Choroid plexus epithelial cell (primary cell): Measurements from ENCODE around the gene EFR3B.
A peak's percentile ranks its signal among the peaks of the same experiment; 100 is the strongest.

Experiments used
- DNase-seq: peaks from one replicate; pipeline ENCODE4 v3.0.0-alpha.2; 2010; ENCODE audit warnings: low read depth
- H3K4me3 ChIP-seq: 2 replicates; pipeline ENCODE4 v1.5.1; 2011; ENCODE audit warnings: low read depth, mild to moderate bottlenecking, control low read depth, low read length, moderate library complexity
- TF ChIP-seq, protein P1 (sequence below): conservative IDR thresholded peaks from 2 replicates; pipeline ENCODE4 v1.5.1; 2011; ENCODE audit warnings: low read depth, mild to moderate bottlenecking, control low read depth, inconsistent platforms, low read length, moderate library complexity

EFR3B gene

DNA sequence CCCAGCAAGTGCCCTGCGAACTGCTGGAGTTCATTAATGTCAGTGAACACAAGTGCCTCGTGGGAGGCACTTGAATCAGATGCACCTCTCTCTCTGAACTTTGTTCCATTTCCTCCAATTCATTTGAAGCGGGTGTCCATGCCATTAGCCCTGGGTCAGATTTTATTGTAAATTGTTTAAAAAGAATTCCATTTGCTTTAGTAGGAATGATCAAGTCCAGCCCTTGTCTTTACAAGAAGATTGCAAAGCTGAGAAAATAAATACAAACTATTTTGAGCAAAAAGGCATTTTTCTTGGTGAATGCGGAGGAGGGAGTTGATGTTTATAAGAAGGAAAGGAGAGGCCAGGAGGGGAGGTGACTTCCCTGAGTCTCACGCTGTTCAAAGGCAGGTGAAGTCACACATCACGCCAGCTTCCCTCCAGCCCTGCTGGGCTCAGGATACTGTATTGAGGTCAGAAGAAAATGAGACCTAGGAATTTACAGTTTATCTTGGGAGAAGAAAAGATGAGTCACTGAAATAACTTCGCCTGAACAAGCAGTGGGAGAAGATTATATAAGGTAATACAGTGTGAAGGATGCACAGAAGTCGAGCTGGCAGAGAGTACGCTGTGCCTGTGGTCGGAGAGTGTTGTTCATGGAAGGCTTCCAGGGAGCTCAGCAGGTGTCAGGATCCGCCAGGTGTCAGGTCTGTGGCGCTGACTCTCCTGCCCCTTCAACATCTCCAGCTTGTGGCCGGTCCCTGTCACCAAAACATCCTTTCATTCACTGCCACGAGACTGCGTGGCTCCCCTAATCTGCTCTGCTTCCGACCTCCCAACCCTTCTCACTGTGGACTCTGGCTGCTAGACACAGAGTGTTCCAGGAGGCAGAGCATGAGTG is 36.5 kb downstream of the EFR3B start:
- TF ChIP-seq, protein P1, sequence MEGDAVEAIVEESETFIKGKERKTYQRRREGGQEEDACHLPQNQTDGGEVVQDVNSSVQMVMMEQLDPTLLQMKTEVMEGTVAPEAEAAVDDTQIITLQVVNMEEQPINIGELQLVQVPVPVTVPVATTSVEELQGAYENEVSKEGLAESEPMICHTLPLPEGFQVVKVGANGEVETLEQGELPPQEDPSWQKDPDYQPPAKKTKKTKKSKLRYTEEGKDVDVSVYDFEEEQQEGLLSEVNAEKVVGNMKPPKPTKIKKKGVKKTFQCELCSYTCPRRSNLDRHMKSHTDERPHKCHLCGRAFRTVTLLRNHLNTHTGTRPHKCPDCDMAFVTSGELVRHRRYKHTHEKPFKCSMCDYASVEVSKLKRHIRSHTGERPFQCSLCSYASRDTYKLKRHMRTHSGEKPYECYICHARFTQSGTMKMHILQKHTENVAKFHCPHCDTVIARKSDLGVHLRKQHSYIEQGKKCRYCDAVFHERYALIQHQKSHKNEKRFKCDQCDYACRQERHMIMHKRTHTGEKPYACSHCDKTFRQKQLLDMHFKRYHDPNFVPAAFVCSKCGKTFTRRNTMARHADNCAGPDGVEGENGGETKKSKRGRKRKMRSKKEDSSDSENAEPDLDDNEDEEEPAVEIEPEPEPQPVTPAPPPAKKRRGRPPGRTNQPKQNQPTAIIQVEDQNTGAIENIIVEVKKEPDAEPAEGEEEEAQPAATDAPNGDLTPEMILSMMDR = no peak
- no peak overlapping the region for H3K4me3 ChIP-seq
- DNase-seq = peak; percentile 79

DNA sequence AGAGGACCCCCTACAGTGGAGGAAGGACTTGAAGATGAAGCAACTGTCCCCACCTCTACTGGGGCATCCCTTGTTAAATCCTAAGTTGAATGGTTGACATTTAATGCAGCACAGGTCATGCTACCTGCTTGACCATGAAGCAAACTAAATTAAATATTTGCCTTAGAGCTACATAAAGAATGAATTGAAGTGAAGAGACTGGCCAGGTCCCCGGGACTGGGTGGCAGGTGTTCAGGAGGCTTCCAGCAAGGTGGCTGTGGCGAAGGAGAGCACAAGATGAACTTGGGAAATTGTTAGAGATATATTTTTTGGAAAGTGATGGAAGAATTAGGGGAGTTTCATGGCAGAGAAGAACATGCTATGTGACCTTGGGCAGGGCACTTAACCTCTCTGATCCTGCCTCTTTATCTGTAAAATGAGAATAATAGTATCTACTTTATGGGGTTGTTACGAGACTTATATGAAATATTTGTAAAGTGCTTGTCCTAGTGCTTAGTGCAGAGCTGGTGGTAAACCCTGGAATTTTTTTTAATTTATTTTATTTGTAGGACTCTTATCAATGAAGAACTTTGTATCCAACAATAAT is 37.3 kb downstream of the EFR3B start:
- TF ChIP-seq, protein P1 = no peak
- no peak for DNase-seq

DNA sequence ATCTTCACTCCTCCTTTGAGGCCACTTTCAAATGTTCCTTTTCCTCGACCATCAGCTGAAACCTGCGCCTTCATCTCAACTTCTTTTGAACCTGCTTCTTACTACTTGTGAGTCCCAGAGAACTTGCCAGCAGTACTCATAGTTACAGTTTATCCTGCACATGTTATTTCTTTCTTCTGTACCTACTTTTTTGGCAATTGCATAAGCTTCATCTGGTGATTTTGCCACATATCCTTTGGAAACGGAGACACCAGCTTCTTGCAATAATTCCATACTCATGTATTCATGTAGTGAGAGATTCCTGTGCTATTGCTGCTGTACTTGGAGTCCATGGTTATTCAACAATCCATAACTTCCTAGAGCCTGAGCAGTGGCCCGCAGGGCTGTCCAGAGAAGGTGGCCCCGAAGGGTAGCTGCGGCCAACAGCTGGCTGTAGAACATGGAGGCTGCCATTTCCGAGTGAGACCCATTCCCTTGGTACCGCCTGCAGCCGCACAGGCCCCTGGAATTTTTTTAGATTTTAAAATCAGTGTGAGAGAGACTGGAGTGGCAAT is 39.4 kb downstream of the EFR3B start:
- DNase-seq = no peak
- TF ChIP-seq, protein P1 = no peak
- H3K4me3 ChIP-seq = no peak overlapping the region

More for the DNA sequence above, 37.3 kb downstream of the EFR3B start:
- H3K4me3 ChIP-seq = no peak overlapping the region

DNA sequence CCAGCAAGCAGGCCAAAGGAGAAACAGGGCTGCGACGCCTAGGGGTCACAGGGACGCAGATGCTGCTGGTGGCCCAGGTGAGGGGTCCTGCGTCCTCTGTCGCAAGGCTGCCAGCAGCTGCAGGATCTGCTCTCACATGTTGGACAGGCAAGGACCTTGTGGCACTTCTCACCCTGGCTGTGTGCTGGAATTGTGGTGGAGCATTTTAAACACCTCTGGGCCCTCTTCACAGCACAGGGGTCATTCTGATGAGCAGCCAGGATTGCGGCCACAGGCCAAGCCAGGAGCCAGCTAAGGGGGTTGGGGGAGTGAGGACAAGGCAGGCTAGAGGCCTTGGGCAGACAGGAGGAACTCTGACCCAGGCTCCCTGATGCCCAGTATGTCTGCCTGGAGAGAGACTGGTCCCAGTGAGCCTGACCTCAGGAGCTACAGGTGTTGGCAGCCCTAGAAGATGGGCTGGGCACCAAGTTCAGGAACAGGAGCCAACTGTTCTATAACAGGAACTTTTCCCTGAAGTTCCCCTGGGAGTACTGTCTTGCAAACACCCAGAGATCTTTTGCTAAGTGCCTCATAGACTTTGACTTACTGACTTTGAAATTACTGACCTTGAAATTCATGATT is 40.2 kb downstream of the EFR3B start:
- no peak overlapping the region for H3K4me3 ChIP-seq
- DNase-seq = no peak
- TF ChIP-seq, protein P1 = no peak

DNA sequence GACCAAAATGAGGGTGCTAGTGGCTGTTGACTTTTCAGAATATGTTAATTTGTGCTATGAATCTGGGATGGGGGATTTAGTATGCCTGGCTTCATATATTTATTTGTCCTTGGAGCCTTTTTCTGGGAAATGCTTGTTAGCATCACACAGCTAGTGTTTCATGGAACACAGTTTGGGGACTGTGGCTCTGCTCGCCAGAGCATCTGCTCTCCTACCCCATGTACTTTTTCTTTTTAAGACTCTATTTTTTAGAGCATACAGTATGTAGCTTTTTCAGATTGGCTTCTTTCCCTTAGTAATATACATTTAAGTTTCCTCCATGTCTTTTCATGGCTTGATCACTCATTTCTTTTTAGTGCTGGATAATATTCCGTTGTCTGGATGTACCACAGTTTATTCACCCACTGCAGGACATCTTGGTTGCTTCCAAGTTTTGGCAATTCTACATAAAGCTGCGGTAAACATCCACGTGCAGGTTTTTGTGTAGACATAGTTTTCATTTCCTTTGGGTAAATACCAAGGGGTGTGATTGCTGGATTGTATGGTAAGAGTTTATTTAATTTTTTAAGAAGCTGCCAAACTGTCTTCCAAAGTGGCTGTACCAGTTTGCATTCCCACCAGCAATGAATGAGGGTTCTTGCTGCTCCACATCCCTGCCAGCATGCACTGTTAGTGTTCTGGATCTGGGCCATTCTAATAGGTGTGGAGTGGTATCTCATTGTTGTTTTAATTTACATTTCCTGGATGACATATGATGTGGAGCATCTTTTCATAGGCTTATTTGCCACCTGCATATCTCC is 44.1 kb downstream of the EFR3B start:
- TF ChIP-seq, protein P1 = no peak
- H3K4me3 ChIP-seq = no peak overlapping the region

DNA sequence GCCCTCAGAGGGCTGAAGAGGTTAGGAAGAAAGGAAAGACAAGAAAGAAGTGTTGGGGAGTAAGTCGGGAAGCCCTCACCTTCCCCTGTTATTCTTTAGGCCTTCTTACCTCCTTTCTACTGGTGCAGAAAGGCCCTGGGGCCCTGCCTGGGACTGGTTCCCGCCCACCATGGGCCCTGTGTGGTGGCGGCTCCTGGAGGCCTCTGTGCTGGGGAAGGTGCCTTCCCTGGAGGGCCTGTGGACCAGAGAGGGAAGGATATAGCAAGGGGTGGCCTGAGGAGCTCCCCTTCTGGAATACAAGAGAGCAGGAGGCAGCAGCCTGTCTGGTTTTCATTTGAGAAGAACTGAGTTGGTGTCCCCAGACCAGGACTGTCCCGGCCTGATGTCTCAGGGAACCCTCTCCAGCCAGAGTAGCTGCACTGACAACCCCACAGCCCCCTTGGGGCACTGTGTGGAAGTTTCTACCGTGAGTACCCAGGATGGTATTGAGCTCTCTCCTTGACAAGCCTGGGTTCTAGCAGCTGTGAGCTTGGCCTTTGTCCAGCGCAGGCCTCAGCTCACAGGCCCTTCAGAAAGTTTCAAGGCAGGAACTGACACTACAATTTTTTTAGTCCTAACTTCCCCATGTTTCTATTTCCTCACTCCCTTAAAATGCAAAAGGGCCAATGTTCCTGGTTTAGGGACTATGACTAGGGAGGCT is 47.1 kb downstream of the EFR3B start:
- no peak for DNase-seq
- no peak overlapping the region for H3K4me3 ChIP-seq
- TF ChIP-seq, protein P1 = no peak

More for the DNA sequence above, 44.1 kb downstream of the EFR3B start:
- no peak for DNase-seq
